Kidney capillary endothelial cell (primary cell): ENCODE measurements around the gene PIK3C2G.
A peak's percentile ranks its signal among the peaks of the same experiment; 100 is the strongest.

Experiments
- DNase-seq: peaks from one replicate; pipeline ENCODE4 v3.0.0-alpha.2; 2018; ENCODE audit warnings: low spot score

PIK3C2G gene

DNA sequence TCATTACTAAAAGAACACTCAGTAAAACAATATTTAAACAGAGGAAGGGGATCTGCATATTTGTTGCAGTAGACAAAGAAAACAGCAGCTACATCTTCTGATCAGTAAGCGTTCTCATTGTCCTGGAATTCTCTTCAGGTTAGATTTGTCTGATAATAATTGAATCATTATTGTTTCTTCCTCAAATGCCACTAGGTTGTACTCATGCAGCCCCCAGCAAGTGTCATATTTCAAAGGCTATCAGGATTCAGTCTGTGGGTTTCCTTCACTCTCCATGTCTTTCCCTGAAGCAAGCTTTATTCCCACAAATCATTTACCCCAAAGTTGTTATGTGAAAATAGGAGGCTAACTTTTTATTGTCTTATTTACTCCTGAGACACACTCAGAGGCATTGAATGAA, 14.7 kb downstream of the PIK3C2G start:
- peak; percentile 18 for DNase-seq

DNA sequence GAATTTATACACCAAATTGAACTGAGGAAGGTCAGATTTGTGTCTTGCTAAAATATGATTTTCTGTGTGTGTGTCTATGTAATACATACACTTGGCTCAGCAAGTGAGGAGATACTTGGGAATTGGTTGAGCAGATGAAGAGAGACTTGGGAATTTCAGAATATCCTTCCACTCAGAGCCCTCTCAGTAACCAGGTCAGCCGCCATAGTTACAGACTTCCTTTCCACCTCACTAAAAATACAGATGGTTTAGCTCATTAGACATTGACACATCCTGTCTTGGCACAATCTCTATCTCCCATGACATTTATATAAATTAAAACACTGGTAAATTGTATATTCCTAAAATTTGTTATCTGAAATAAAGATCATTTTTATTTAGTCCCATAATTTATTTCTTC, 15.9 kb downstream of the PIK3C2G start:
- DNase-seq, result no peak

DNA sequence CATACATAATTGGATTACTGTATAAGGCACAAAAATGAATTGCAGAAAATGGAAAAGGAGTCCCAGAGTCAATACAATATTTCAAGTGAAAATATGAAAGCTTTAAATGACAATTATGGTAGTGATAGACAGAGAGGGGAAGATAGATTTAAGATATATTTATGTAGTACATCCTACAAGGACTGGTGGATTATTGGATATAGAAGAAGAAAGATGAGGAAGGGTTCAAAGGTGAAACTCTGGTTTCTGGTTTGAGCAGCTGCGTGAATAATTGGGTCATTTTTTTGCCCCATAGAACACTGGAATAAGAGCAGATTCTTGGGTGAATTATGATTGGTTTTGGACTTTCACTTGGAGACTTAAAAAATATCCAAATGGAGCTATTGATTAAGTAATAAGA, 19.4 kb downstream of the PIK3C2G start:
- no peak for DNase-seq

DNA sequence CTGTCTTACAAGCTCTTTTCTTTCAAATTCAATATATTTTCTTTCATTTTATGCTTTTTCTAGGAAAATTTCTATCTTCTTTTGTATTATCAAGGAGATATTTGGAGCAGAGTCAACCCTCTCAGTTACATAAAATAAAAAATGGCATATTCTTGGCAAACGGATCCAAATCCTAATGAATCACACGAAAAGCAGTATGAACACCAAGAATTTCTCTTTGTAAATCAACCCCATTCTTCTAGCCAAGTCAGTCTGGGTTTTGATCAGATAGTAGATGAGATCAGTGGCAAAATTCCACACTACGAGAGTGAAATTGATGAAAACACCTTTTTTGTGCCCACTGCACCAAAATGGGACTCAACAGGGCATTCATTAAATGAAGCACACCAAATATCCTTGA, 20.6 kb downstream of the PIK3C2G start:
- no peak for DNase-seq

DNA sequence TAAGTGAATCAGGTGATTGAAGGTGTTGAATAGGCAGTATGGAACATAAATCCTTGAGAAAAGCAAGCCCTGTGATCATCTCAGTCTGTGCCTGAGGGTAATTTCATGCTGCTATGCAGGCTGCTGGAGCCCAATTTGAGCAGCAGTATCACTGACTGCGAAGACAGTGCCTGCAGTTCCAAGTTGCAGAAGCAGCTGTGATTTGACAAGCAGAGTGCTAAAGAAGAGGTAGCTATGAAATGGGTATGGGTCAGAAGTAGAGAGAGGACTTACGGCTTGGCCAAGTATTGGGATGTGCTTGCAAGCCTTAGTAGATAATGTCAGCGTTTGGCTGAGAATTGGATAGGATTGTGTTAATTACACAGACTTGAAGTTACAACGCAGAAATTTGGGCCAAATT, 22.5 kb downstream of the PIK3C2G start:
- DNase-seq, result no peak

DNA sequence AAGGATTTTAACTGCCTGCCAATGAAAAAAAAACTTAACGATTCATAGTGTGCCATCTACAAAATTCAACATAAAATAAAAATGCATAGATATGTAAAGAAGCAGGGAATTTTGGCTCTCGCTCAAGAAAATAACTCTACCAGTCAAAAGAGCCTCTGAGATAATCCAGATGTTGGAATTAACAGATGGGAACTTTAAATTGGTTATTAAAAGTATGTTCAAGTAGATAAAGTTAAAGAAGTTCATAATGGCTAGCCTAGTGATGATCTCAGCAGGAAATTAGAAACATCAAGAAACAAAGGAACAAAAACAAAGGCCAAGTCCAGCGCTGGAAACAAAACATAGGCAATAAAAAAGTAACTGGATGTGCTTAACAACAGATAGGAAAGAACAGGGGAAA, 23.1 kb downstream of the PIK3C2G start:
- no peak for DNase-seq

DNA sequence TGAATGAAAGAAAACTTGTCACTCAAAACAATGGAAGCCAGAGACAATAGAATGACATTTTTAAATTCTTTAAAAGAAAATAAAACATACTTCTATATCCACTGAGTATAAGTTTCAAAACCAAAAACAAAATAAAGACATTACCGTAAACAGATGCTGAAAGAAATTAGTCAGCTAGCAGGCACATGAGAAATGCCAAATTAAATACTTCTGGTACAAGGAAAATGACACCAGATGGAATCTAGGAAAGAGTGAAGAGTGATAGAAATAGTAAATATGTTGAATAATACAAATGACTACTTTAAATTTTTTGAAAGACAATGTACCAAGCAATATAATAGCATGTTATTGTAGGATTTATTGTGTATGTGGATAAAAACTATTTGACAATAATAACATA, 23.8 kb downstream of the PIK3C2G start:
- DNase-seq, result no peak

DNA sequence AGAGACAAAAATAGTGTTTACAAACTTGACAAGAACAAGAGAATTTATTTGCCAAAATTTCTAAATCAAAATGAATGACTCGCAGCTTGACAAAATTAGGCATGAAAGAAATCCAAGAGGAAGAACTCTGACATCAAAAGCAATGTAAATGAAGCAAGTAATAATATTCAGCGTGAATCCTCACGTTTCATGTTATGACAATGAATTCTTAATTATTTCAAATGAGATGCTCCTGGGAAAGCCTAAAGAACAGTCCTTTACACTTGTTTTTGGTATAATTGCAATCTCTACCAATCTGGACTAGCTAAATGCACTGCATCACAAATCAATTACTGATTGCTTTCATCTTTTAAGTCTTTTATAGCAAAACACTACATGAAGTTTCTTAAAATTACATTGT, 29.1 kb downstream of the PIK3C2G start:
- DNase-seq, result no peak

DNA sequence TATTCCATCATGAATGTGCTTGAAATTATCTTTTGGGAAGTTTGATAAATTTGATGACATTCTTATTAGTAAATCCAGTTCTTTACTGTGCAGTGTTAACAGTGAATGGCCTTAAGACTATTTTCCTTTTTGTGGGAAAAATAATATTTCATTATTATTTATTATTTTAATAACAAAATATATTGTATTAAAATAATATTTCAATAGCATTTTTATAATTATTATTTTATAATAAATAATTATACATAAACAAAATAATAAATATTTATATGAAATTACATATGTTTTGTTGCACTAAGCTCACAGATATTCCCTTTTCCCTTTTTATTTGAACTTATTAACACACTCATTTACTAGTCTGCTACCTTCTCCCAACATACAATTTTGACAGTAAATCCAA, 33.6 kb downstream of the PIK3C2G start:
- DNase-seq, result no peak

DNA sequence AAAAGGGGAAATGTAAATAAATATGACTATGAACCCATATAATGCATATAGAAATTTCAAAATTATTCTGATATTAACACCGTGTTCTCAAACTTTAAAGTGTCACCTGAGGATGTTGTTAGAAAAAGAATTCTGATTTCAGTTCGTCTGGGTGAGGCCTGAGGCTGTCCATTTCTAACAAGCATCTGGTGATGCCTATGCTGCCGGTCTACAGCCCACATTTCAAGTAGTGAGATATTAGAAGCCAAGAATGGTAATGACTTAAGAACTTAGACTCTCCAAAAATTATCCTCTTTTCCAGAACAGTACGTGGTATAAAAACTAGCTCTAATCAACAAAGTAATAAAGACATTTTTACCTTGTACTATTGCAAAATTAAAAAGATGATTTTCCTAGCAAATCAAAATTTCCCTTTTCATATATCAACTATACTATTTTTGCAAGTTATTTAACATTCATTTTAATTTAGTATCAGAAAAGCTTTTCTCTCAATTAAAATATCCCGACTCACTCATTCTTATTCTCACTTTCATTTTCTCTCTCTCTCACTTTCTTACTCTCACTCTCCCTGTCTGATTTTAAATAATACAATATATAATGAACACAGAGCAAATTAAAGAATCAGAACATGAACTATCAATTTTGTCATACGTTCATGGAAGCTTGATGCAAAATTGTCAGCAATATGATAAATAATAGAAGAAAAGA, 35.0 kb downstream of the PIK3C2G start:
- DNase-seq, result no peak

DNA sequence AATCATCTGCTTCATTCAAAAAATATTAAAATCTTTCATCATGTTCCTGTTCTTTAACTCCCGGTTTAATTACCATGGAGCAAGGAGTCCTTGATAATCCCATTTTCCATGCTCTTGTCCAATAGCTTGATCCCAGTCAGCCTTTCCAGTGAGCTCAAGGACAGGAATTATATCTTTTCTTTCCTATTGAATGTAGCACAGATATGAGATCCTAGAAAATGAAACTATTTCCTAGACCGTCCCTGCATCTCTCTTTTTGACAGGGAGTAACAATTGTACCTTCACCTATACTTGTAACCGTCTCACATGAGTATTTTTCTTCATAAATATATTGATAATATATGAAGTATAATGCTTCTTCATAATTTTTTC, 35.6 kb downstream of the PIK3C2G start:
- DNase-seq, result no peak

DNA sequence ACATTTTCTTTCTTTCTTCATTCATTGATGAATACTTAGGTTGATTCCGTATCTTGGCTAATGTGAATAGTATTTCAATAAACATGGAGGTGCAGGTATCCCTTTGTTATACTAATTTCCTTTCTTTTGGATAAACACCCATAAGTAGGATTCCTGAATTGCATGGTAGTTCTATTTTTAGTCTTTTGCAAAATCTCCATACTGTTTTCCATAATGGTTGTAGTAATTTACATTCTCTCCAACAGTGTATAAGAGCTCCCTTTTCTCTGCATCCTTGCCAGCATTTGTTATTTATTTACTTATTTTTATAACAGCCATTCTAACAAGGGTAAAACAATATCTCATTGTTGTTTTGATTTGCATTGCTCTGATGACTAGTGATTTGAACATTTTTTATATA, 36.6 kb downstream of the PIK3C2G start:
- no peak for DNase-seq

DNA sequence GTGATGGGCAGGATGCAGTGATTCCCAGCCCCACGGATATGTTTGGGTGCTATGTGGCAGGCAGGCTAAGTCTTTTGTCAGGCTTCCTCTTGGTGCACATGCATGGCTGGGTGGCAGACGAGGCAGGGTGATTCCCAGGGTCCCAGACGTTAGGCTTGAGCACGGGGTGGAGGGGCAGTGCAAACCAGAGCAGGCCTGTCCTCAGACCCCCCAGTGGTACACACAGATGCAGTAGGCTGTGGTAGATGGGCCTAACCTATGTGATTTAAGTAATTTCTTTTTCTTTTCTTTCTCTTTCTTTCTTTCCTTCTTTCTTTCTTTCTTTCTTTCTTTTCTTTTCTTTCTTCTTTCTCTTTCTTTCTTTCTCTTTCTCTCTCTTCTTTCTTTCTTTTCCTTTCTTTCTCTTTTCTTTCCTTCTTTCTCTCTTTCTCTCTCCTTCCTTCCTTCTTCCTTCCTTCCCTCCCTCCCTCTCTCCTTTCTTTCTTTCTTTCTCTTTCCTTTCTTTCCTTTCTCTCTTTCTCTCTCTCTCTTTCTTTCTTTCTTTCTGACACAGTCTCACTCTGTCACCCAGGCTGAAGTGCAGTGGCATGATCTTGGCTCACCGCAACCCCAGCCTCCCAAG, 41.6 kb downstream of the PIK3C2G start:
- no peak for DNase-seq

DNA sequence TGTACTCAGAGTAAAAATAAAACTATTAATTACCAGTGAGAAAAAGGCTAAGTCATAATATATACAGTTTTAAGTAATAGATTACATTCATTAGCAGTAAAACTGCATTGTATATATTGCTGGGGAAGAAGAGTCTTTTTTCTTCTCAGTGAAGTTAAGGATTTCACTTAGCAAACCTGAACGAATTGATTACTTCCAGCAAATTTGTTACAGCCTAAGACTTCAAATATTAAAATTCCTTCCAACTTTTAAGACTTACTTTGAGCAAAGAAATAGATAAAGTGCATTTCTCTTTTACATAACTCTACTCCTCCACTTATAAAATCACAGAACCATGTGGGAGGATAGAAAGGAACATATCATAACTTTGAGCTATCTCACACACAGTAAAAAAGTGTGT, 43.3 kb downstream of the PIK3C2G start:
- no peak for DNase-seq

DNA sequence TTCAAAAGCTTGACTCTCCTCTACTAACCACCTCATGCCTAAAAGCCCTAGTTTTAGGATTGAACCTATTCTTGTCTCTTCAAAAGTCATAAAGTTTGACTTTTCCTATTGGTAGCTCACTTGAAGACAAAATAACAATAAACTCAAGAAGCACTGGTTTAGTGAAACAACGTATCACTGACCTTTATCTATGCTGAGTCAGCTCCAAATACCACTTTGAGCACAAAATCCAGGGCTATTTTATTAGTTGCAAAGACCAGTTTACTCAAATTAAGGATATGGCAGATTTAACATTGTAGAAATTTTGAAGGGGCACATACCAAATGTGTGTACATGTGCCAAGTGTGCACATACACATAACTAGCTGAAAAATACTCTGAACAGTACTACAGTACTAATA, 45.0 kb downstream of the PIK3C2G start:
- no peak for DNase-seq

DNA sequence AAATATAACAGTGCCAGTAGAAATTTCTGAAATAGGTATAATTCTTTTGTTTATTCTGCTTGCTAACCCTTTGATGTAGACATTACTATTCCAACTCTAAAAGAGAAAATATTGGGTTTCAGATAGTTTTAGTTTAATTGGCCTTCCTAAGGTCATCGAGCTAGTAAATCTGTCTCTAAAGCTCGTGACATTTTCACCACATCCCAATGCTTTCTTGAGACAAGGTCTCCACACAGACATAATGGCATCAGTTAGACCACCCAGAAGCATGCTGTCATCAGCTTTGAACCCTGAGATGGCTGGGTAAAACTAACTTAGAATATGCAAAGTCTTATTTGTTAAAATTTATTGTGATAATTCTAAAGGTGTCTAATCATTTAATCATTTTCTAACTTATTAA, 52.0 kb downstream of the PIK3C2G start:
- DNase-seq, result no peak

DNA sequence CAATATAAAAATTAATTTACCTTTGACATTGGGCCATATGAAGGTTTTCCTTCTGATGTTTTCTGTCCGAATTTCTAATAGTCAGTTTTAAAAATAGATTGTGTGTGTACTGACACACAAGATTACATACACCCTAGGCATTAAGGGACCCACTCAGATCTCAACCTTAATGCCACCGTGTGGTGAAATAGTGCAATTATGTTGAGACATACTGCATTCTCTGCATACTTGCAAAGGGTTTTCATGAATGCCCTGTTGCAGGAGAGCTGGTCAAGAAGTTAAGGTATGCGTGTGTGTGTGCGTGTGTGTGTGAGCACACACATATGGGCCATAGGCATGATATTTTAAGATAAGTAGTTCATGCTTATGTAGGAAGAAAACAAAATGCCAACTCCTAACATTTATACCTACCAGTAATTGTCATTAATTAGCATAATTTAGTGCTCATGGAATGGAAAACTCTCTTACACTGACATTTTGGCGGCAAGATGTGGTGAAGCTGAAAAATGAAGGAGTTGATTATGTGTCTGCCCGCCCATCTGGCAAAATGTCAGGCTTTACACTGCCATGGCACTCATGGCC, 58.8 kb downstream of the PIK3C2G start:
- peak; percentile 36 for DNase-seq

DNA sequence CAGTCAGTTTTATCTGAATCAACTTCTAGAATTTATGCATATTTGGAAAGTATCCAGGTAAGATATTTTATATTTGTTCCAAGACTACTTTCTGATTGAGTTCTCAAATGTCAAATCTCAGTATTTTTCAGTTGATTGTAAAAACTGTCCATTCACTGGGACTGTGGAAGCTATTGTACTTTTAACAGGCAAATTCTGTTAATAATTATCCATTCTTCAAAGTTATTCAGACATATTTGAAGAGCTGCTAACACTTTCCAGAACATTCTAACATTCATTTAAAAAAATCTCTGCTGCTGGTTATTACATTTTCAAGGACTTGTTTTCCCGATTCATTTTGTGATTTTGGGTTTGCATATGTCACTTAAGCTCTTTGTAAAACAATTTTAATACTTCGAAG, 59.7 kb downstream of the PIK3C2G start:
- DNase-seq, result no peak

DNA sequence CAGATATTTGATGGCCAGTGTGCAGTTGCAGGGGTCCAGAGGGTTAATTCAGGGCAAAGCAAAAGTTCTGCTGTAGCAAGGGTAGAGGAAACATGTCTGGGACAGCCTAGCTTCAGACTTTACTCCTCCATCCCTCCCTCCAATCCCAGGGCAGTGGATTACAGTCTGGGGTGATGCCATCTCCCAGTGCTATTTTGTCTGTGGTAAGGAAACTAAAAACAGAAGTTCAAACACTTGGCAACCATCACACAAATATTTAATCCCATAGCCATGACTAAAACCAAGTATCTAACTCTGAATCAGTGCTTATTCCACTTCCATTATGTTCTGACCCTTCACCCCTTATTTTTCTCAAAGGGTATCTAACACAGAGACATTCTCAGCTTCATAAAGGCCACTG, 61.8 kb downstream of the PIK3C2G start:
- no peak for DNase-seq

DNA sequence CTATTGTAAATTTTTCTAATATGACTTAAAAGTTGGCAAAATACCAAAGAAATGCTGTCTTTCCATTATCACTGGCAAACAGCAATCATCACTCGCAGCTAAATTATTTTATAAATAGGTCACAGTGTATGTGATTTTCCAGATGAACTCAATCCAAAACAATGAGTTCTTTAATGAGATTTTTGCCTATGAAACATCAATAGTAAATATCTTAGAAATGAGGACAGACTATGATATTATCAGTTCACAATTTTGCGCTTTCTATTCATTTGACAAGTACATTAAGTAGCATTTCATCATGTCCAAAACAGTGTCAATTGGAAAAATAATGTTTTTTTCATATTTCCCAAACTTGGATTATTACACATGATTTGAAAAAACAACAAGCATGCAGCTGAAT, 65.7 kb downstream of the PIK3C2G start:
- DNase-seq, result no peak

DNA sequence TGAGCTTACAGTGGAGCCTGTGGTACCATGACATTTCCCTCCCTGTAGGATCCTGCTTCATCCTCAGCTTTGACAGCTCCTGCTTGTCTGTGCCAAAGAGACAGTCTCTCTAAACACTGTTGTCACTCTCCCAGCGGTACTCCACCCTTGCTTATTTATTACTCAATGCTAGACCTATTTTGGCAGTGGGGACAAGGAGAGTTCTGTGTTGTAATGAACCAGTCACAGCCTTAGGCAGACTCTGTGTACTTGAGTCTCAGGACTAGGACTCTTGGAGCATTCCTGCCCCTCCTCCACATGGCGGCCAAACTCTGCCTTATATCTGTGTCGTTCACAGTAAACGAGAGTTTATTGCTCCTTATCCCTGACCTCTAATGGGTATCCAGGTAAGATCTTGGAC, 70.9 kb downstream of the PIK3C2G start:
- no peak for DNase-seq

DNA sequence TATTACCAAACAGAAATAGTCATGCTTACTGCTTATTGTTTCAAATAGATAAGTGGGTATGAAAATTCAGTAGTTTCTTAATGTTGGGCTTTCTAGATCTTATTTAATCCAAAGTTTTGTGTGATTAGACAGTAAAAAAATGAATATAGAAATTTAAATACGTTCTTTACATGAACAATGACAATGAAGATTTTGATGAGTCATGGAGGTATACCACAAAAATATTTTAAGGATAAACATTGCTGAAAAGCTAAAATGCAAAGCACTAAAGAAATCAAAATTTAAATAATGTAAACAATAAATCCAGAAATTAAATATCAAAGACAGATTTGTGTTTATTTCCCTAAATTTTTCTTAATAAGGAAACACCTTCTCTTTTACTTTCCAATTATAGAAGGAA, 78.3 kb downstream of the PIK3C2G start:
- no peak for DNase-seq

DNA sequence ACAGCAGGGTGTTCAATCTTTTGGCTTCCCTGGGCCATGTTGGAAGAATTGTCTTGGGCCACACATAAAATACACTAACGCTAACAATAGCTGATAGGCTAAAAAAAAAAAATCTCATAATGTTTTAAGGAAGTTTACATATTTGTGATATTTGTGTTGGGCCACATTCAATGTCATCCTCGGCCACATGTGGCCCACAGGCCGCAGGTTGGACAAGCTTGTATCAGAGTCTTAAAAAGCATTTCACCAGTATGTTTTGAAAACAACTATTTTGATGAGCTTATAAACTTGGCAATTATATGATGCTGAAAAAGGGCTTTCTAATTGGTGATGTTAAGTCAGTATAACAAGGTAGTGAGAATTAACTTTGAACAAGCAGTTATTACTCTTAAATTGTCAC, 78.9 kb downstream of the PIK3C2G start:
- no peak for DNase-seq

DNA sequence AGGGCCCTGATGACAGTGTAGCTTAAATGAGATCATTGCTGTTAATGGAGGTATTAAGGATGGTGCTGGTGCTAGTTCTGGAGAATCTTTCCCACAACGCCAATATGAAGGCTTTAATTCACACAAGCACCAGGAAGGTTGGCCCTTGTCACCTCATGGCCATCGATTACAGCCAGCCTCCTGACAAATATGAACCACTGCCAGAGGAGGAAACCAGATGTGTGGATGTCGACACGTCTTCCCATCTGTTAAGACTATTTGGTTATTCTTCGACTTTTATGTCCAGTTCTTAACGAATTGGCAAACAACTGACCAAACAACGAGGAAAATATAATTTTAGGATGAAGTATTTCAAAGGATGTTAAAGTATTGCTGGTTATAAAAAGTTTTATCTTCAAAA, 79.5 kb downstream of the PIK3C2G start:
- no peak for DNase-seq
